HG03135 (cell line): ENCODE data around the gene KIRREL3.

ENCODE experiments used
- ATAC-seq: cut with Tn5 transposase; IDR thresholded peaks from one replicate; pipeline ENCODE4 v1.9.1; 2021; ENCODE audit warnings: mild to moderate bottlenecking, moderate library complexity; ENCODE audit not compliant: unreplicated experiment

The KIRREL3 gene

DNA sequence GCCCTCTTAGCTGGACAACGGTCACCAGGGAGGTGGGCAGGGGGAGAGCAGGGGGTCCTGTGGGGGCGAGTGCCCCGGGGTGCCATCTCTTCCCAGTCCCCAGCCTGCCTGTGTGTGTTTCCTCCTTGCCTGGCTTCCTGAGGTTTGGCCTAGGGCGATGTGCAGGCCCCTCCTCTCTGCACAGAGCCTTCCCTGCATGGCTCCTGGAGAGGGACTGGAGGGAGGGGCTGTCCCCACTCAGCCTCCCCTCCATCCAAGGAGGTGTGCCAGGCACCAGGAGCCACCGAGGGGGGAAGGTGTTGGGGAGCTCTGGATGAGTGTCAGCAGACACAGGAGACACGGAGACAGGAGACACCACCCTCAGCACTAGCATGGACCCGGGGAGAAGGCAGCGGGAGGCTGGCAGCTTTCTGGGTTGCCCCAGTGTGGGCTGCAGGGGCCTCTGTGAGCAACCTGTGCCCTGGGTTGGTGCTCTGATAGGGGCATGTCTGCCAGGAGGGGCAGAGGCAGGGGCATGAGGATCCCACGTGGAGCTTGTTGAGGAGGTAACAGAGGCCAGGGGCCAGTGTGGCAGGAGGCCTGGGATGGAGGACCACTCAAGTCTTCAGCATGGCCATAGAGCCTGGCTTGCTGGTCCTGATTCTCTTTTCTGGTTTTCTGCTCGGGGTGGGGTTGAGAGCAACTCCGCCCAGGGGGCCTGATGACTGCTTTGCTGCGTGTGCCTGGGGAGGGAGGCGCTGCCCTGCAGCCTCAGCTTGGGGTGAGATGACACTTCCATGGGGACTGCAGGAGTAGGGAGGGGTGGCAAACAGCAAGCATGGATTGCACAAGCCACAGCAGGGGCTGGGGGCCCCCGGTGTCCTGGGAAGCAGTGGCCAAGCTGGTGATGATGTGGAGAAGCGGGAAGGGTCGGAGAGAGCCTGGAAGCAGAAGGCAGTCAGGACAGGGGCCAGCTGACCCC lies 566.3 kb downstream of the KIRREL3 start:
- no peak for ATAC-seq

DNA sequence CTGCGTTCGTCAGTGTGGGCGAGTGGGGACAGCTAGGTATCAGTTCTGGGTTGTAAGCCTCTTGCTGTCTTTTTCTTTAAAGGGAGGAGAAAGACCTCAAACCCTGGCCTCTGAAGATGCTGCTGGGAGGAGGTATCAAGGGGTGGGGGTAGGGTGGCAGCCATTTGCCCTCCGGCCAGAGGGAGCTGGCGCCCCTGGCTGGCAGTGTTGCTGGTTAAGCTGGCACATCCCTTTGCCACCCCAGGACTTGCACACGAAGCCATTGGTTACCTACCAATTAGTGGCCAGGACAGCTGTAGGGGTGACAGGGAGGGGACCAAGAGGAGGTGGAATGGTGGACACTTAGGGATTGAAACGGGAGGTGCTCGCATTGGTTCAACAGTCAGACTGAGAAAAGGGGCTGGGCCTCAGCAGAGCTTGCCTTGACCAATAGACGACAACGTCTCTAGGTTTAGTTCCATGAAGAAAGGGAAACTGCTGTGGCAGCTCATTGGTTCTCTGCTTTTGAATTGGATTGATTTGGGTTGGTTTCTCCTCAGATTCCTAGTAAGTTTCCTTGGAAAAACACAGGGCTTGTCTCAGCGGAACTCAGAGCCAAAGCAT lies 567.2 kb downstream of the KIRREL3 start:
- ATAC-seq: no peak

DNA sequence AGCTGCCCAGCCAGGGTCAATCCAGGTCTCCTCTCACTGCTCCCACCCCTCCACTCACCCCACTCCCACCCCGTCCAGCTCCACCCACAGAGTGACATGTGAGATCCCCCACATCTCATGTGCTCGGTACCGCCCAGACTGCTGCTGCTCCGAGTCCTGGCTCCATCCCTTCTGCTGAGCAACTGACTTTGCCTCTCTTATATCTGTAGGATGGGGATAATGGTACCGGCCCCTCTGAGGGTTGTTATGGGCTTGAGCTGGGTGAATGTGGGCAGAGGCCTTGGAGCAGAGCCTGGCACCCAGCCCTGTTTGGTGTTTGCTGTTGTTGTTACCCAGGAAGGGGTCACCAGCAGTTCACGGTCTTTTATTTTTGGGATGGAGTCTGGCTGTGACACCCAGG lies 568.0 kb downstream of the KIRREL3 start:
- no peak for ATAC-seq

DNA sequence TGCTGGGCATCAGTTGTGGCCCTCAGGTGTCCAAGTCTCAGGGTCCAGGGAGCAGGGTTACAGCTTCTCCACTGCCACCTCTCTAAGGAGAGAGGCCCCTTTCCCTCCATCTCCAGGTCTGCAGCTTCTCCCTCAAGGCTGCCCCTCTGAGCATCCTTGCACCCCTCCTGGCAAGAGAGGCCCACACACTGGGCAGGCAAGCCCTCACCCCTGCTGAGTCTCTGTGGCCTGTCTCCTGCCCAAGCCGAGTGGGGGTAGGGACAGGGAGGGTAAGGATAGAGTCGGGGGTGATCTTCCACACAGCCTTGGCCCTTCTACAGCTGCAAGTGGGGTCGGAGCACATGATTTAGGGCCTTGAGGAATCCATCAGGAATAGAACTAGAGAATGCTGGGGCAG lies 568.5 kb downstream of the KIRREL3 start:
- ATAC-seq: no peak

DNA sequence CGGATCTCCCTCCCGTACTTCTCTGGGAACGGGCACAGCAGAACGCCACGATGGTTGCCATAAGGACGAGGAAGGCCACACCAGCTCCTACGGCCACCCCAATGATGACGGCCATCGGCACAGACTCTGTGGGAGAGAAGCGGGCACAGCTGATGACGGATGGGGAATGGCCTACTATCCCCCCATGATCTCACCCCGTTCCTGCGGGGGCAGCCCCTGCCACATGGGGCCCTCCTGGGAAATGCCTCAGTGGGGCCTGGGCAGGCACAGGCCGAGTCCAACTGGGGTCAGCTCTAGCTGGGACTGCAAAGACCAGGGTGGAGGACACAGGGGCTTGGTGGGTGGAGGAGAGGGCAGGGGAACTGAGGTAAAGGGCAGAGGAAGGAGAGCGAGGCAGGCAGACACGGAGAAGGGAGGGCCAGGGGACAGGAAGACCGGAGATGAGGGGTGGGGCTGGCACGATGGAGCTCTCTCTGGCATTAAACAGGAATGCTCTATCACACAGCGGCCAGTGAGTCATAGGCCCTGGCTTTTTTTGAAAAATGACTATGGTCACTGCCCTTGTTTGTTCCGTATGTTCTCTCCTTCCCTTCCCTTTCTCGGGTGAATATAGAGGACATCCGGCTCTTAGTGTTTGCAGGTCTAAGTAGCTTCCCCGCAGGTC lies 569.0 kb downstream of the KIRREL3 start:
- no peak for ATAC-seq

DNA sequence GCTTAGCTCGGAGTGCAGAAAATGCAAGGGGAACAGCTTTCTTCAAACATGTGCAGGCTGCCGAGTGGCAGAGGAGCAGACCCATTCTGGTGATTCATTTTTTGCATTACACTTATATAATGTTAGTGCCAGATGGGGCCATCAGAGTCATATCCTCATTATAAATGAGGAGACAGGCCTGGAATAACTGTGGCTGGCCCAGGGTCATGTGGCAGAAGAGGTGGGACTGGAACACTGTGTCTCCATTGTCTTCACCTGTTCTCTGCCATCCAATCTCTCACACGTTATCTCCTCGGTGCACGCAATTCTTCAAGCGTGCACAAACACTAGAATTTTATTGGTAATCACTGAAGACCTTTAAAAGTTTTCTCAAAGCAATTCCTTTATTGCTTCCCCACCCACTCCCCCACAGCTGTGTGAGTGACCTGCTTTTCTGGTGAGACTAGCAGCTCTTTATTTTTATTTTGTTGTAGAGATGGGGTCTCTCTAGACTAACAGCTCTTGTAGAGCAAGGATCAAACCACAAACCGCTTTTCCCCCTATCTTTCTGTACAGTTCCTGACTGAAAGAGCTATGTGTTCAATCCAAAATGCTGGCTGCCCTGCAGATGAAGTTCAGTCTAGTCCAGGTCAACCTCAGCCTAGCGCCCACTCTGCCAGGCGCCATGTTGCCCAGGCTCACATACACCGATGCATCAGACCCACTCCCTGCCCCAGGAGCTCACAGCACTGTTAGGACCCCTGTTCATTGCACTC lies 569.8 kb downstream of the KIRREL3 start:
- no peak for ATAC-seq

DNA sequence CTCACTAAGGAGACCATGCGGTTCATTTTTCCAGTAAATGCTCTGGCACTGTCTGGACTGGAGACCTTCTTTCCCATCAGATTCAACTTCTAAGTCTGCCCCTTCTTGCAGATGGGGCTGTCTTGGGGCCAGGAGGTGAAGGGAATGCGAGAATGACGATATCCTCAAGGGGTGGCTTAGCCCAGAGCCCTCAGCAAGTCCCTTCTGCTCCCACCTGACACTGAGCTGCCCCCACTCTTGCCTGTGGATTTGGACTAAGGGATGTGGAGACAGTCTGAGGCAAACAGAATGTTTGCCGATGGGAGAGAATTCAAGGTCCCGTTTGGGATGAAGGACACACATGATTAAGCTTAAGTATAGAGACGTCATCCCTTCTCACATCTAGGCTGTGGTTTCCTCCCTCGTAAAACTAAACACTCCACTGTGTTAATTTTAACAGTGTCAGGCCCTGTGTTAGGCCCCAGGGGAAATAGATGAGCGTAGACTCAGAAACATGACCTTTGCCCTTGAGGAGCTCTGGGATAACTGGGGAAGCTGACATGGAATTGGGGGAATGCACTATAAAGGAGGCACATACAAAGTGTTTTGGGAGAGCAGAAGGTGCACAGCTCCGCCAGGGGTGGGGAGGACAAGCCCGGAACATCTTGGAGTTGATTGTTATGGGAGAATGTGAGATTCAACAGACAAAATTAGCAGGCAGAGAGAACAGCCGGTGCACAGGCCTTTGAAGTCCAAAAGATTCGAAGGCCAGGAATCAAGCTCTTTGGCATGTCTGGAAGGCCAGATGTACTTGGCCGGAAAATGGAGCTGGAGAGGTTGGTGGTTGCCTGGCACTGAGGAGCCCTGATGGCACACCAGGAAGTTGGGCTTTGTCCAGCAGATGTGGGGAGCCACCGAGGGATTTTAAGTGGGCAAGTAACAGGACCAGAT lies 573.5 kb downstream of the KIRREL3 start:
- no peak for ATAC-seq

DNA sequence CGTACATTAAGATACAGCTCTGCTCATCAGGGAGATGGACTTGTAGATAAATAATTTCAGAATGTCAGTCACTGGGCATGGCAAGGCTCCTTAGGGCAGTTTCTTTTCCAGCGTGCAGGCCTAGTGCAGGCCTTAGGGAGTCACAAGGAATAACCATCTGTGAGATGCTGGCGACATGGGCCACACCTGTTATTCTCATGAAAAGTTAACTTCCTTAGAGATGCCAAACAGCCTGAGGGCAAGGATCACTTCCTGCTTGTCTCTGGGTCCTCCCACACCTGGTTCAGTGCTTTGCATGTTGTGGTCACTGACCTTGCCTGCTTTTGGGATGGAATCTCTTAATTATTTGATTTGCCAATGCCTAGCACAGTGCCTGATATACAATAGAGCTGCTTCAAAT lies 574.5 kb downstream of the KIRREL3 start:
- ATAC-seq: no peak

DNA sequence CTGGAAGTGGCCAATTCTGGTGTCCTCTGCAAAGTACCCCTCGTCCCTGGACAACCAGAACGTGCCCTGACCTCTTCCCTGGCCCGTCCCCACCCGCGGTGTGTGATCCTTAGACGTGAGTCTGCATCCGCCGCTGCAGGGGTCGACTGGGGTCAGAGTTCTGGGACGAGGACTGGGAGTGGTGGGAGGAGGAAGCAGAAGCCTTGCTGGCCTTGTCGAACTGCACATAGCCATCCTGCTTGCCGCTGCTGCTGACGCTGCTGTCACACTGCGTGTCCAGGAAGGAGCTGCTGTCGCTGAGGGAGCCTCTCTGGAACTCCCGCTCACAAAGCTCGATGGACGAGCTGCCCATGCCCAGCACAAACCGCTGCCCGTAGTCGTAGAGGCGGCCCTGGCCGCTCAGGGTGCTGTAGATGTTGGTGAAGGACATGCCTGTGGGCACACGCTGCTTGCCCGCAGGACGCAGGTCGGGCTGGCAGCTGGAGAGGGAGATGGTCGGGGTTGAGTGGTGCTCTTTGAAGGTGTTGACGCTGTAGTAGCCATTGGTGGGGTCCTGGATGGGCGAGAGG lies 576.0 kb downstream of the KIRREL3 start:
- no peak for ATAC-seq

DNA sequence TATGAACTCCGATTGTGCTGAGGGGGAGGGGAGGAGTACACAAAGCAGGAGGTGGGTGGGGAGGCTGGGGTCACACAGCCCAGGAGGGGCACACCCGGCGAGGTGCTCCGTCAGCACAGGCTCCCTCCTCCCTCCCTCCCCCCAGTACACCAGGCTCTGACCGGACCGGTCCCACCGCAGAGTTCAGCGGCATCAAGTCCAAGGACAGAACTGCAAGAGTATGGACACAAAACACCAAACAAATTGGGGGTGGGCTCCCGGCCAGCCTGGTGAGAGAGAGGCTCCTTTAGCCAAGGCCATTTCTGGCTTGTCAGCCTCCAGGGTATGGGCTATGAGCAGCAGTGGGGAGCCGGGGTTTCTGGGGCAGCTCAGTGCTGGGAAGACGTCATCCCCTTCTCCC lies 576.8 kb downstream of the KIRREL3 start:
- no peak for ATAC-seq

DNA sequence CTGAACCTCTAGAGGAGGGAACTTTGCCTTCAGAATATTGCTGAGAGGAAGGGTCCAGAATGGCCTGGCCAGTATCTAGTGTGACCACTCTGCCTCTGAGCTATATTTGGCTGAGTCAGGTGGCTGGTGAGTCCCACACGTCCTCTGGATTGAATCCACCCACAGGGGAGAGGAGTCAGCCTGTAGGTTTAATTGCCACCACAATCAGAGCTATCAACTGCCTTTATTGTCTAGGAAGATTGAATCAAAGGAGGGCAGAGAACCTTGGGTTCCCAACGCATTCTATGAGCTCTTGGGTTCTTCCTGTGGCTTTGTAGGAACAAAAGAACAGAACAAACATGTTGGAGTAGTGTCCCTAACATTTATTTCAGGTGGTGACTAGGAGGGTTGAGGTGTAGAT lies 577.4 kb downstream of the KIRREL3 start:
- ATAC-seq: no peak

DNA sequence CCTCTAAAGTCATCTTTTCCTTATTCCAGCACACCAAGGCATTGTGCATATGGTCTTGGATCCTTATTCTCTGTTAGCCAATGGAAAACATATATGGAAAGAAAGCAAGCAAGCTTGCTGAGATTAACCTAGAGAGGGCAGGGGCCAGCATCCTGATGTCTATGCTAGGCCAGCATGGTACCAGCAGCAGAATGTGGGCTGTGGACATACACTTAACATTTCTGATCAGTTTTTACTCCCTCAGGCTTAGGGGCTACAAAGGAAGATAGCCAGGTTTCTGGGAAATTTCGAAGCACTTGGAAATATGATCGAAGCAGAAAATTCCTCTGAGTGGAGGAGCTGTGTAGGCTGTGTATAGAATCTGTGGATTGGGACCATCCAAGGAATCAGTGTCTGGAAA lies 578.1 kb downstream of the KIRREL3 start:
- no peak for ATAC-seq

DNA sequence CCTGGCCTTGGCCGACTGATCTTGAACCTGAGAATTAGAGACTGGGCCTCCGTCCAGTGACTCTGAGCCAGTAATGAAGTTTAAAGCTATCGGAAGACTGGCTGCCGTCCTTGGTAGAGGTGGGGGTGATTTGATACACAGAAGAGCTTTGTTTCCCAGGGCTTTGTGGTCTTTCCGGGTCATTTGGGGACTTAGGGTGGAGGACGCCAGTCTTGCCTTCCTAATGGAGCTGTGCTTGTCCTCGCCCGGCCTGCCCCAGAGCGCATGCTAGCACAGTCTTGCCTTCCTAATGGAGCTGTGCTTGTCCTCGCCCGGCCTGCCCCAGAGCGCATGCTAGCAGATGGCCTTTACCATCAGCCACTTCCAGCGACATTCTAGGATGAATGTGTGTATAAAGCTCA lies 579.3 kb downstream of the KIRREL3 start:
- ATAC-seq: no peak

DNA sequence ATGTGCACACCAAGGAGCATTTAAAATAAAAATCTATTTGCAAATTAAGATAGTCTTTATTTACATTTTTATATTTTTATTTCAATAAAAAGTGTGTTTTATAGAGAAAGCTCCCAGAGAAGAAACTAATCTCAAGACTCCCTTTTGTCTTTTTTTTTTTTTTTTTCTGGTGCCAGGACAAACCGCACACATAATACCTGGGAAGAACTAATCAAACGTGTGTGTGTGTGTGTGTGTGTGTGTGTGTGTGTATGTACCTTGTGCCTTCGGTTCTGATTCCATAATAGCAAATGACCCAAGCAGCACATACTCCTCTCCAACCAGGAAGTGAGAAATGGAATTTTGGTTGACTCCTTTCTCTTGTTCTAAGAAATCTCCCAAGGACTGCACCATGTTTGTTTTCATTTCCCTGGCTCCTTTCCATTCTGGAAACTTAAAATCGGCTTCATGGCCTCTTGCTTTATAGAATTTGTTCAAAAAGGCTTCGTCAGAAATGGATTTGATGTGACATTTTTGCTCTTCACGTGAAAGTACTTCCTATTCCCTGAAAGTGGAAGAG lies 579.8 kb downstream of the KIRREL3 start:
- ATAC-seq: no peak

DNA sequence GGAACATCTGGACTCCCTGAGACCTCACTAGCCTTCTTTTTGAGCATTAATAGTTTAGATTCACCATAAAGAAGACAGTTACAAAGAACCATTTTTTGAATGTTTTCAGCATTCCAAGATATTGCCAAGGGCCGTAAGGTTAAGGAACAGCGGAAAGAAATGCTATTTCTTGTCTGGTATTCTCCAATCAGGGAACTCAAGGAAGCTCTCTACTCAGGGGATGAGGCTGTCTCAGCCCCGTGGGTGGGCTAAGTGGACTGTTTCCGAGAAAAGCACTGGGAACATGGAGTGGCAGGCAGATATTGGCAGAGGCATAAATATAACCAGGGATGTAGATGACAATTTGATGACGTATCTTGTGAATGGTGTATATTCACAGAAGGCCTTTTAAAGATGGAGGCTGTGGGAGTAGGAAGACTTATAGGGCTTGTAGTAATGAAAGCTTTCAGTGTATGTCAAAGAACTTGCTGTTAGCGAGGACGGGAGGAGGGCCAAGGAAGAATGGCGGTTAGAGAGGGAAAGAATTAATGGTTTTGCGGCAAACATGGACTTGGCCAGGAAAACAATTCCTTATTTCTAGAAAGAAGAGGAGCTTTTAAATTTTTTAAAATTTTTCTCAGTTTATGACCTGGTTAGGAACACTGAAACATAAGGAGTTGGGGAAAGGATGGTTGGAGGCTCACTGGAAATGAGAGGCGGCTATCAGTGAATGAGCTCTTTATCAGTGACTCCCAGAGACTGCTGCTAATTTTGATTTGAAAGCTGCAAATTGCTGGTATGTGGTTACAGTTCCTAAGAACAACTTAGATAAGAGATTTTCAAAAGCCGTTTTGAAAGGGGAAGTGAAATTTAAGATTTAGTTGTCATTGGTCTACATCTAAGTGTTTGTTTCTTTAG lies 580.5 kb downstream of the KIRREL3 start:
- ATAC-seq: peak; percentile 57

DNA sequence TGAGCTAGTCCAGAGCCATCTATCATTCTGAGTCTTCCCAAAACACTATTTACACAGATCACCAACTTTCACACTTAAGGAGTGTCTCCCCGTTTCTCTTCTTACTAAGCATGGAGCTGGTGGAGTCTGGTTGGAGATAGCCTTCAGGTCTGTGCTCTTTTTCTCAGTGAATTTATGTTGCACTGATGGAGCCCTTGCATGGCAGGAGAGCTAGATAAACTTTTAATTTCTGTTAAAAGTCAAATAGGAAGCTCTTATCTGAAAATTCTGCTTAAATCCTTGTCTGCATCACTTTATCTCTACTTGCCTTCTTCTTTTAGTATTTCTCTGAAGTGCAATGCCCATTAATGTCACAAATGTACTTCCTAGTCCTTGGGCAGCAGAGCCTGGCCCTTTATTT lies 581.7 kb downstream of the KIRREL3 start:
- no peak for ATAC-seq

DNA sequence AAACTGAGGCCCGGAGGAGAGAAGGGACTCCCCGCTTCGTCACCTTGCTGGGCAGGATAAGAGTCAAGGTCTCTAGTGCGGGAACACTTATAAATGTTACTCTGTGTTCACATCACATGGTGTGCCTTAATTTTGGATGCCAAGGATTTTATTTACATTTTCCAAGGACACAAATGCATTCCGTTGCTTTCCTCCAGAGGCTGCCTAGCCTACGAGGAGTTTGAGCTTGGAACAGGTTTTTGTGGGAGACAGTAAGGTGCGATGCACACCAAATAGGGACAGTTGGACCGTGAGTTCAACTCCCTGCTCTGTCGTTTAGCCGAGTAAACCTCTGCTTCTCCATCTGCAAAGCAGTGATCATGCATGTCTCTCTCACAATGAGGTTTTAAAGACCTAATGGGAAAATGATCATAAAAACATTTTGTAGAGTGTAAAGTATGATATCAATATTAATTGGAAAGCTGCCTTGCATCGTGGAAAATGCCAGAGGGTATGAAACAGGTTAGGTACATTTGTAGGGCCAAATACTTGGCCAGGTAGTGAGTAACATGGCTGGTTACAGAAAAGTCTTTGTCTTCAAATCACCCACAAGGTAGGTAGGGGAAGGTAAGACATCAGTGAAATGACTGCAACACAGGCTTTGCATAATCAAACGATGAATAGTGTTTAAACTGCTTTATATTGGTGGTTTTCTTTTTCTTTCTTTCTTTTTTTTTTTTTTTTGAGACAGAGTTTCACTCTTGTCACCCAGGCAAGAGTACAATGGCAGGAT lies 583.3 kb downstream of the KIRREL3 start:
- ATAC-seq: no peak
